ENCODE results near the gene C1orf53. TPM values are rescaled to one million over a fixed set of nuclear protein-coding genes. Genes with fewer than 3 reads are reported as not detected.
"Not testable (repeated sequence)": the region's sequence is repeated elsewhere in the genome, so short reads cannot be mapped to it uniquely, and the experiment has no call there.

The C1orf53 gene
- total and polyA plus RNA-seq, 9 of the 15 experiments (the other 6 are each of a cell fraction or from before 2014, with no cell fraction given), result 0.31 to 3.2 (median 2.3) TPM

GRCh38 chr1:197951617-197952175 is 49.3 kb downstream of the C1orf53 start (continued):
- TF ChIP-seq CUX1 (CRISPR knock-in tag; IDR thresholded peaks at IDR 0.05), result no peak
- TF ChIP-seq SLC30A9 (CRISPR knock-in tag; IDR thresholded peaks at IDR 0.05), result no peak
- TF ChIP-seq ZNF165 (CRISPR knock-in tag; IDR thresholded peaks at IDR 0.05; ENCODE audit: borderline replicate concordance), result no peak
- no peak for TF ChIP-seq ZNF830 (CRISPR knock-in tag; IDR thresholded peaks at IDR 0.05)
- no peak for TF ChIP-seq ZNF766 (CRISPR knock-in tag; conservative IDR thresholded peaks at IDR 0.05)

- ATAC-seq; BruUV-seq (replicated peaks); H3K9me1 ChIP-seq (ENCODE audit: control insufficient read depth, insufficient read depth, low read length); H3K4me2 ChIP-seq (ENCODE audit: insufficient read depth, low read length); H3K79me2 ChIP-seq (ENCODE audit: control insufficient read depth, insufficient read depth, low read length); in situ Hi-C loops (cut with MboI); H3K4me1 ChIP-seq (replicated peaks in 1 of 2; ENCODE audit: control insufficient read depth in 2 of 2, insufficient read depth in 2 of 2, low read length in 2 of 2); FAIRE-seq; H3K4me3 ChIP-seq; H3K9me3 ChIP-seq (replicated peaks; ENCODE audit: control insufficient read depth, insufficient read depth, low read depth, low read length); H3K36me3 ChIP-seq (ENCODE audit: control insufficient read depth, insufficient read depth, low read length); intact Hi-C loops (cut with micrococcal nuclease); CTCF ChIA-PET (ENCODE audit: low intra/inter-chr PET ratio); DNase-seq (ENCODE audit: extremely low read depth in 1 of 4, low spot score in 3 of 4); H3K9ac ChIP-seq (ENCODE audit: insufficient read depth in 1 of 2, low read depth in 2 of 2, low read length in 2 of 2); H3K27me3 ChIP-seq (ENCODE audit: control insufficient read depth in 2 of 2, insufficient read depth in 2 of 2, low read length in 2 of 2); H4K20me1 ChIP-seq (replicated peaks; ENCODE audit: control insufficient read depth, insufficient read depth, low read length); H2AFZ ChIP-seq (ENCODE audit: low read depth, low read length); H3K27ac ChIP-seq (ENCODE audit: extremely low read depth, low read depth, low read length); TF ChIP-seq PBX2 (CRISPR knock-in tag; IDR thresholded peaks at IDR 0.05; ENCODE audit: low read depth): not testable (repeated sequence)
- POLR2A ChIA-PET, result interaction anchor here (0.6 to 1.0 kb wide), 3 partner anchors 9 to 290 kb away, joined by 3 read pairs; no protein-coding TSS in a partner anchor
- 43% methylated on average over 6 of the region's 6 CpGs for WGBS (ENCODE audit: insufficient coverage, low coverage, missing lambda C conversion rate)
- TF ChIP-seq GABPA (tag; conservative IDR thresholded peaks at IDR 0.05; ENCODE audit: low read depth), result peak; percentile 77
- TF ChIP-seq PBX2 (tag; conservative IDR thresholded peaks at IDR 0.05; ENCODE audit: low read depth), result 0 out of 2 replicates have a peak, but pooled peaks have one; percentile 12
- TF ChIP-seq SRF (CRISPR knock-in tag; IDR thresholded peaks at IDR 0.05), result peak; percentile 64 to 94; a peak in 3 of 4 replicates
- TF ChIP-seq USF1 (CRISPR knock-in tag; IDR thresholded peaks at IDR 0.05), result 0 out of 2 replicates have a peak, but pooled peaks have one; percentile 8
Measured at GRCh38 chr1:197953472-197953871, 51.0 kb downstream of the C1orf53 start.
